Fibroblast of lung (primary cell): Measurements from ENCODE around the gene HAVCR2. TPM values are rescaled to one million over a fixed set of nuclear protein-coding genes. Genes with fewer than 3 reads are reported as not detected.

Experiments used
- DNase-seq, 2 donors: peaks; one replicate each; pipeline versions ENCODE4 v3.0.0 to v3.0.0-alpha.2; 2010; ENCODE audit warnings: low read depth in 2 of 2
- H2AFZ ChIP-seq: 2 replicates; pipeline ENCODE4 v1.5.1; 2012; ENCODE audit warnings: low read length, control low read depth, inconsistent platforms
- H3K27ac ChIP-seq: 2 replicates; pipeline ENCODE4 v1.5.1; 2011; ENCODE audit warnings: low read length, control low read depth; ENCODE audit not compliant: insufficient read depth
- H3K27me3 ChIP-seq: 2 replicates; pipeline ENCODE4 v1.5.1; 2011; ENCODE audit warnings: mild to moderate bottlenecking, low read length; ENCODE audit not compliant: control insufficient read depth, insufficient read depth
- H3K36me3 ChIP-seq: 2 replicates; pipeline ENCODE4 v1.5.1; 2011; ENCODE audit warnings: low read length; ENCODE audit not compliant: control insufficient read depth, insufficient read depth
- H3K4me1 ChIP-seq: 2 replicates; pipeline ENCODE4 v1.5.1; 2011; ENCODE audit warnings: low read length; ENCODE audit not compliant: control insufficient read depth, insufficient read depth; ENCODE audit errors: extremely low read depth
- H3K4me2 ChIP-seq: 2 replicates; pipeline ENCODE4 v1.5.1; 2011; ENCODE audit warnings: low read length, control low read depth; ENCODE audit not compliant: insufficient read depth; ENCODE audit errors: extremely low read depth
- H3K4me3 ChIP-seq, 4 experiments: fragments of 200-600 bp in 1 of 4; sonication (generic) in 1 of 4; replicated peaks in 1 of 4; 2 replicates each; pipeline ENCODE4 v1.5.1; 2011 to 2016; ENCODE audit warnings: low read length in 4 of 4, low read depth in 3 of 4, mild to moderate bottlenecking in 3 of 4, control low read depth in 2 of 4, inconsistent platforms in 1 of 4, mixed read lengths in 1 of 4; ENCODE audit not compliant: insufficient read depth in 1 of 4; ENCODE audit errors: control extremely low read depth in 1 of 4
- H3K79me2 ChIP-seq: 2 replicates; pipeline ENCODE4 v1.5.1; 2012; ENCODE audit warnings: mild to moderate bottlenecking, low read length, inconsistent platforms; ENCODE audit not compliant: control insufficient read depth, insufficient read depth
- H3K9ac ChIP-seq: 2 replicates; pipeline ENCODE4 v1.5.1; 2011; ENCODE audit warnings: mild to moderate bottlenecking, low read length, control low read depth; ENCODE audit not compliant: insufficient read depth
- H3K9me3 ChIP-seq: 2 replicates; pipeline ENCODE4 v1.5.1; 2012; ENCODE audit warnings: low read depth, low read length; ENCODE audit not compliant: control insufficient read depth, insufficient read depth
- H4K20me1 ChIP-seq: 2 replicates; pipeline ENCODE4 v1.5.1; 2011; ENCODE audit warnings: low read length; ENCODE audit not compliant: control insufficient read depth, insufficient read depth; ENCODE audit errors: extremely low read depth
- EZH2 ChIP-seq: IDR thresholded peaks from 2 replicates; pipeline ENCODE4 v1.5.1; 2012; ENCODE audit warnings: low read length, control low read depth, mild to moderate bottlenecking; ENCODE audit errors: missing control alignments
- polyA plus RNA-seq, 2 donors: library from polyadenylated mRNA; depleted of rRNA in 1 of 2; stranded (reverse) in 1 of 2; unstranded in 1 of 2; fragments of >200 nt; gene quantifications; 2 replicates each; pipeline ENCODE4 v1.2.1, GENCODE V29; 2011 to 2012; ENCODE audit warnings: missing spikeins in 1 of 2
- total RNA-seq: library from RNA; depleted of rRNA; stranded (reverse); fragments of >200 nt; gene quantifications from 2 replicates; pipeline ENCODE4 v1.2.1, GENCODE V29; 2014
- TF ChIP-seq, protein P1 (sequence below), 2 donors: IDR thresholded peaks in 1 of 2; conservative IDR thresholded peaks in 1 of 2; 1 replicate in 1 of 2; 2 replicates in 1 of 2; pipeline ENCODE4 v1.5.1; 2011 to 2012; ENCODE audit warnings: low read length in 2 of 2, control low read depth in 1 of 2, inconsistent platforms in 1 of 2, low read depth in 1 of 2, mild to moderate bottlenecking in 1 of 2

The HAVCR2 gene
- total and polyA plus RNA-seq, 2 donors (not counting 1 experiment from before 2014, with no cell fraction given) = 0.56 to 2.5 TPM

DNA sequence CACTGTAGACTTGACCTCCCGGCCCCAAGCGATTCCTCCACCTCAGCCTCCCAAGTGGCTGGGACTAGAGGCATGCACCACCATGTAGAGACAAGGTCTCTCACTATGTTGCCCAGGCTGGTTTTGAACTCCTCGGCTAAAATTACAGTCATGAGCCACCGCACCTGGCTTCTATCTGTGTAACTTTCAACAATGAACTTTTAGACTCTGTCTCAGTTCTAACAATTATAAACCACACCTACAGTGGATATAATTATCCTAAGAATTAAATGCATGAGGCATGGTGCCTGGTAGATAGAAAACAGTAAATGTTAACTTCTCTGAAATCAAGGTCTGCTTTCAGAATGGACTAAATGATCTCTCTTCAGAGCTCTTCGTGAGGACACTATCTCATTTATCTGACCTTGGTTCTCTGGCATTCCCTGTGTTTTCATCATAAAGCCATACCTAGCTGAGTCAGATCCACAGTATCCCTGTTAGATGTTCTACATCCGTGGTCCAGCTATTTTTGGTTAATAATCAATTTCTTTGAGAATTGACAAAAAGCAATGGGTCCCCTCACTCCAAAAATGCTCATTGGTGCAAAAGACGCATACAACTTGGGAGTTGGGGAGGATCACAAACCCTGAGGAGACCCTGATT, 57.1 kb downstream of the HAVCR2 start:
- Histone ChIP-seq H3K36me3 (no peaks in the 10 kb centered on the region), H3K4me2 (no peak overlapping the region), H4K20me1 (no peaks in the 10 kb centered on the region), H3K9ac (no peak overlapping the region), H3K4me1 (no peaks in the 10 kb centered on the region), H3K4me3 (no peak overlapping the region), H3K27ac (no peak overlapping the region), H3K79me2 (no peaks in the 10 kb centered on the region), H3K27me3 (no peaks in the 10 kb centered on the region), H3K9me3 (no peaks in the 10 kb centered on the region), H2AFZ (no peak overlapping the region)
- no peak for DNase-seq
- TF ChIP-seq, protein P1, sequence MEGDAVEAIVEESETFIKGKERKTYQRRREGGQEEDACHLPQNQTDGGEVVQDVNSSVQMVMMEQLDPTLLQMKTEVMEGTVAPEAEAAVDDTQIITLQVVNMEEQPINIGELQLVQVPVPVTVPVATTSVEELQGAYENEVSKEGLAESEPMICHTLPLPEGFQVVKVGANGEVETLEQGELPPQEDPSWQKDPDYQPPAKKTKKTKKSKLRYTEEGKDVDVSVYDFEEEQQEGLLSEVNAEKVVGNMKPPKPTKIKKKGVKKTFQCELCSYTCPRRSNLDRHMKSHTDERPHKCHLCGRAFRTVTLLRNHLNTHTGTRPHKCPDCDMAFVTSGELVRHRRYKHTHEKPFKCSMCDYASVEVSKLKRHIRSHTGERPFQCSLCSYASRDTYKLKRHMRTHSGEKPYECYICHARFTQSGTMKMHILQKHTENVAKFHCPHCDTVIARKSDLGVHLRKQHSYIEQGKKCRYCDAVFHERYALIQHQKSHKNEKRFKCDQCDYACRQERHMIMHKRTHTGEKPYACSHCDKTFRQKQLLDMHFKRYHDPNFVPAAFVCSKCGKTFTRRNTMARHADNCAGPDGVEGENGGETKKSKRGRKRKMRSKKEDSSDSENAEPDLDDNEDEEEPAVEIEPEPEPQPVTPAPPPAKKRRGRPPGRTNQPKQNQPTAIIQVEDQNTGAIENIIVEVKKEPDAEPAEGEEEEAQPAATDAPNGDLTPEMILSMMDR (conservative IDR thresholded peaks at IDR 0.05 in 1 of 2, IDR thresholded peaks at IDR 0.05 in 1 of 2; ENCODE audit: low read depth in 1 of 2, low read length in 2 of 2) = no peak
- no peak for TF ChIP-seq EZH2

DNA sequence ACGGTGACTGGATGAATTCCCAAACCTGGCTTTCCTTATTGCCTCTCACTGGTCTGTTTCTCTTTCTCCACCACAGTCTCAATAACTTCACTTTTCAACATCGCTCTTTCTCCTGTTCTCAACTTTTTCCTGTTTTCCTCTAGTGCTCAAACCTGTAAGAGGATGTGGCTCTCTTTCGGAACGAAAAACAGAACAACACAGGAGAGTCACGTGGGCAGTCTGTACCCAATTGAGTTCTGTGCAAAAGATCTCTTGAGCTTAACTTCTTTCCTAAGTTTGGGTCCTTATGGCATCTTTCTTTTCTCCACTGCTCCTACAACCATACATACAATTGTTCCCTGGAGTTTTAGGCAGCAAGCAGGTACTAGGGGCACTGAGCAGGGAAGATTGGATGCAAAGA, 58.8 kb downstream of the HAVCR2 start:
- no peaks in the 10 kb centered on the region for H3K27me3 ChIP-seq
- no peaks in the 10 kb centered on the region for H3K36me3 ChIP-seq
- TF ChIP-seq, protein P1 (conservative IDR thresholded peaks at IDR 0.05 in 1 of 2, IDR thresholded peaks at IDR 0.05 in 1 of 2; ENCODE audit: low read depth in 1 of 2, low read length in 2 of 2) = no peak
- TF ChIP-seq EZH2 = no peak
- H4K20me1 ChIP-seq = no peaks in the 10 kb centered on the region
- no peaks in the 10 kb centered on the region for H3K9me3 ChIP-seq
- no peak overlapping the region for H3K4me2 ChIP-seq
- H3K79me2 ChIP-seq = no peaks in the 10 kb centered on the region
- no peak for DNase-seq
- H3K4me3 ChIP-seq = no peak overlapping the region
- H3K27ac ChIP-seq = no peak overlapping the region
- H2AFZ ChIP-seq = no peak overlapping the region
- H3K9ac ChIP-seq = no peak overlapping the region
- no peaks in the 10 kb centered on the region for H3K4me1 ChIP-seq

DNA sequence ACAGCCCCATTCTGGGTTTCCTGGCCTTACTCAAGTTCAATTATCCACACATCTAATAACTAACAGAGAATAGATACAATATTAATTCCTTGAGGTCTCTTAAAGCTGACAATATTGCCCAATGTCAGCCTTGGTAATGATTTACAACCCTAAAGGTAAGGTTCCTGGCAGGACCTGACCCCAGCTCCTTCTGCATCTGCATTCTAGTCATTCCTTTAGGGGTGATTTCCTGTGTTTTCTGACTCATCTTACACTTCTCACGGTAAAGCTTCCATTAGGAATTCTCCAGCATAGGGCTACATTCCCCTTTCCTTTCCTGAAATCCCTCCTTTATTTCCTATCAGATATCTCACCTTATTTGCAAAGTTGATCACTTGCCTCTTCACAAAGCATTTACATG, 59.2 kb downstream of the HAVCR2 start:
- H4K20me1 ChIP-seq = no peaks in the 10 kb centered on the region
- H3K9ac ChIP-seq = no peak overlapping the region
- no peaks in the 10 kb centered on the region for H3K79me2 ChIP-seq
- H3K36me3 ChIP-seq = no peaks in the 10 kb centered on the region
- no peaks in the 10 kb centered on the region for H3K27me3 ChIP-seq
- H3K4me3 ChIP-seq = no peak overlapping the region
- no peak overlapping the region for H3K27ac ChIP-seq
- DNase-seq = peak in 1 of 2 donors; percentile 29
- TF ChIP-seq, protein P1 (conservative IDR thresholded peaks at IDR 0.05 in 1 of 2, IDR thresholded peaks at IDR 0.05 in 1 of 2; ENCODE audit: low read depth in 1 of 2, low read length in 2 of 2) = no peak
- TF ChIP-seq EZH2 = no peak
- no peak overlapping the region for H2AFZ ChIP-seq
- H3K4me1 ChIP-seq = no peaks in the 10 kb centered on the region
- no peaks in the 10 kb centered on the region for H3K9me3 ChIP-seq
- no peak overlapping the region for H3K4me2 ChIP-seq
